Kidney epithelial cell (primary cell): ENCODE results near the gene TMEM204. TPM values are rescaled to one million over a fixed set of nuclear protein-coding genes. Genes with fewer than 3 reads are reported as not detected.

Source experiments
- DNase-seq: peaks from one replicate; pipeline ENCODE4 v3.0.0-alpha.2; 2010; ENCODE audit warnings: low read depth
- H3K27me3 ChIP-seq: 2 replicates; pipeline ENCODE4 v1.6.0; 2011; ENCODE audit warnings: low read length; ENCODE audit not compliant: control insufficient read depth, insufficient read depth
- H3K36me3 ChIP-seq: 2 replicates; pipeline ENCODE4 v1.5.1; 2011; ENCODE audit warnings: low read length; ENCODE audit not compliant: control insufficient read depth, insufficient read depth
- H3K4me3 ChIP-seq: 2 replicates; pipeline ENCODE4 v1.5.1; 2011; ENCODE audit warnings: low read depth, mild to moderate bottlenecking, control low read depth, low read length
- CTCF ChIP-seq: IDR thresholded peaks from 2 replicates; pipeline ENCODE4 v1.5.1; 2011; ENCODE audit warnings: mild to moderate bottlenecking, moderate library complexity, low read length, control low read depth, inconsistent platforms; ENCODE audit not compliant: insufficient read depth, poor library complexity, severe bottlenecking
- total RNA-seq: library from RNA; depleted of rRNA; stranded (reverse); fragments of >200 nt; gene quantifications from 2 replicates; pipeline ENCODE4 v1.2.3, GENCODE V29; 2015

TMEM204 gene
- total RNA-seq, 1 donor from 2014 or later: 4.0 TPM

- peaks cover 4% of the 10 kb centered on the region for H3K36me3 ChIP-seq
- H3K27me3 ChIP-seq: no peaks in the 10 kb centered on the region
- no peak for DNase-seq
- no peak for TF ChIP-seq CTCF
- no peak overlapping the region for H3K4me3 ChIP-seq
Measured at GRCh38 chr16:1560866-1561265, 27.4 kb downstream of the TMEM204 start.

- no peaks in the 10 kb centered on the region for H3K27me3 ChIP-seq
- H3K36me3 ChIP-seq: peaks cover 4% of the 10 kb centered on the region
- H3K4me3 ChIP-seq: no peak overlapping the region
- no peak for DNase-seq
- TF ChIP-seq CTCF: no peak
Measured at GRCh38 chr16:1561266-1561665, 27.8 kb downstream of the TMEM204 start.

GRCh38 chr16:1561836-1562235 is 28.4 kb downstream of the TMEM204 start:
- H3K27me3 ChIP-seq: no peaks in the 10 kb centered on the region
- no peak for DNase-seq
- no peak for TF ChIP-seq CTCF
- no peak overlapping the region for H3K4me3 ChIP-seq
- H3K36me3 ChIP-seq: peaks cover 4% of the 10 kb centered on the region

- Histone ChIP-seq H3K27me3 (no peaks in the 10 kb centered on the region), H3K4me3 (no peak overlapping the region), H3K36me3 (peaks cover 2% of the 10 kb centered on the region)
- no peak for DNase-seq
- no peak for TF ChIP-seq CTCF
Measured at GRCh38 chr16:1563786-1564185, 30.3 kb downstream of the TMEM204 start.

GRCh38 chr16:1564325-1564724 is 30.9 kb downstream of the TMEM204 start:
- peaks cover 2% of the 10 kb centered on the region for H3K36me3 ChIP-seq
- no peaks in the 10 kb centered on the region for H3K27me3 ChIP-seq
- no peak for DNase-seq
- peak; percentile 24 for TF ChIP-seq CTCF
- no peak overlapping the region for H3K4me3 ChIP-seq

- Histone ChIP-seq H3K36me3 (peaks cover 2% of the 10 kb centered on the region), H3K4me3 (no peak overlapping the region), H3K27me3 (no peaks in the 10 kb centered on the region)
- DNase-seq: no peak
- TF ChIP-seq CTCF: no peak
Measured at GRCh38 chr16:1565083-1565805, 31.8 kb downstream of the TMEM204 start.
